ENCODE measurements around the gene NPW.

Gene NPW

GRCh38 chr16:2019518-2019920, at the start of gene NPW:
Gene NPW, plus strand, starts transcription at chr16:2019785.
- FAIRE-seq = no peak

GRCh38 chr16:1971796-1972489, 47.6 kb upstream of the NPW start, which contains the start of gene TBL3:
Gene TBL3, plus strand, starts transcription at chr16:1972053. Its CDS starts 112 bp downstream, at chr16:1972165.
- FAIRE-seq = peak; percentile 76

- no peak for FAIRE-seq
Observed at GRCh38 chr16:1972490-1972877, 47.1 kb upstream of the NPW start.

GRCh38 chr16:1973461-1974156, 46.0 kb upstream of the NPW start:
- FAIRE-seq = no peak

- FAIRE-seq = no peak
Observed at GRCh38 chr16:1974157-1975070, 45.2 kb upstream of the NPW start.

GRCh38 chr16:1975432-1976215, 44.0 kb upstream of the NPW start:
- FAIRE-seq = no peak

- FAIRE-seq = no peak
Observed at GRCh38 chr16:1976216-1976520, 43.4 kb upstream of the NPW start.

GRCh38 chr16:1976951-1977874, 42.4 kb upstream of the NPW start:
- FAIRE-seq = no peak

- no peak for FAIRE-seq
Observed at GRCh38 chr16:1977875-1978268, 41.7 kb upstream of the NPW start.

GRCh38 chr16:1978476-1979120, 41.0 kb upstream of the NPW start:
- no peak for FAIRE-seq

GRCh38 chr16:1979271-1980029, 40.1 kb upstream of the NPW start:
- no peak for FAIRE-seq

GRCh38 chr16:1980030-1980769, 39.4 kb upstream of the NPW start:
- FAIRE-seq = no peak

- no peak for FAIRE-seq
Observed at GRCh38 chr16:1980770-1981087, 38.9 kb upstream of the NPW start.

- FAIRE-seq = no peak
Observed at GRCh38 chr16:1981398-1981836, 38.2 kb upstream of the NPW start, which contains the start of gene NOXO1. Gene NOXO1, minus strand, starts transcription at chr16:1981469. Its CDS starts 290 bp downstream, at chr16:1981179.

- FAIRE-seq = no peak
Observed at GRCh38 chr16:1982013-1982433, 37.6 kb upstream of the NPW start.

- no peak for FAIRE-seq
Observed at GRCh38 chr16:1982991-1983543, 36.5 kb upstream of the NPW start.

GRCh38 chr16:1983544-1984346, 35.8 kb upstream of the NPW start, which contains the start of gene GFER:
Gene GFER, plus strand, starts transcription at chr16:1984193. Its CDS starts 26 bp downstream, at chr16:1984219.
- FAIRE-seq = no peak
